Ishikawa (cell line): ENCODE measurements around the gene MYO5B.

Source experiments
- CEBPB ChIP-seq: IDR thresholded peaks from 2 replicates; pipeline ENCODE4 v1.6.1; 2012
- CREB1 ChIP-seq: IDR thresholded peaks from 2 replicates; pipeline ENCODE4 v1.6.1; 2012; ENCODE audit warnings: low read depth
- EP300 ChIP-seq: IDR thresholded peaks from 2 replicates; pipeline ENCODE4 v1.6.1; 2012; ENCODE audit warnings: borderline replicate concordance
- FOXM1 ChIP-seq: IDR thresholded peaks from 2 replicates; pipeline ENCODE4 v1.6.1; 2012; ENCODE audit warnings: low read depth, borderline replicate concordance
- NFIC ChIP-seq: IDR thresholded peaks from 2 replicates; pipeline ENCODE4 v1.6.1; 2012
- REST ChIP-seq: IDR thresholded peaks from 2 replicates; pipeline ENCODE4 v1.6.1; 2012; ENCODE audit warnings: low read depth, mild to moderate bottlenecking
- TAF1 ChIP-seq: IDR thresholded peaks from 2 replicates; pipeline ENCODE4 v1.6.1; 2012; ENCODE audit warnings: low read depth, mild to moderate bottlenecking
- TEAD4 ChIP-seq: IDR thresholded peaks from 2 replicates; pipeline ENCODE4 v1.6.1; 2012
- YY1 ChIP-seq: IDR thresholded peaks from 2 replicates; pipeline ENCODE4 v1.6.1; 2012; ENCODE audit warnings: low read depth

DNA sequence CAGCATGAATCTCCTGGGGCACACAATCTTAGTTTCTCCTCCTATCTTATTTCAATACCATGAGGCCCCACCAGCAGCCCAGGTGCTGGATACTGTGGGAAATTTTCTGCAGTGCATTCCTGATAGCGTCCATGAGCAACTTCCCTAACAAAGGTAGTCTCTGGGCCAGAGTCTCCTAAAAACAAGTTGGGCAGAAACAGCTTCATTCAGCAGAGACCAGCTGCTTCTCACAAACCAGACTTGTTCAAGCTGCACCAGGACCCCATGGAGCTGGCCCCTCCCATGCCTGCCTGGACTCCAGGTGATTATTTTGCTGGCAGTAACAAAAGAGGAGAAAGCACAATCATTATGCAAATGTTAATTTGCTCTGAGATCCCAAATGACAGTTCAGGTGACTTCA lies 31.4 kb downstream of the MYO5B start:
- TF ChIP-seq TEAD4 = no peak
- TF ChIP-seq REST = no peak
- no peak for TF ChIP-seq CREB1
- no peak for TF ChIP-seq YY1
- no peak for TF ChIP-seq CEBPB
- no peak for TF ChIP-seq EP300
- no peak for TF ChIP-seq NFIC
- no peak for TF ChIP-seq FOXM1
- no peak for TF ChIP-seq TAF1
